Measurements from ENCODE around the gene CYTH3. TPM values are rescaled to one million over a fixed set of nuclear protein-coding genes. Genes with fewer than 3 reads are reported as not detected.

Gene CYTH3
- total RNA-seq, 1 experiment from 2014 or later: 16.7 TPM

DNA sequence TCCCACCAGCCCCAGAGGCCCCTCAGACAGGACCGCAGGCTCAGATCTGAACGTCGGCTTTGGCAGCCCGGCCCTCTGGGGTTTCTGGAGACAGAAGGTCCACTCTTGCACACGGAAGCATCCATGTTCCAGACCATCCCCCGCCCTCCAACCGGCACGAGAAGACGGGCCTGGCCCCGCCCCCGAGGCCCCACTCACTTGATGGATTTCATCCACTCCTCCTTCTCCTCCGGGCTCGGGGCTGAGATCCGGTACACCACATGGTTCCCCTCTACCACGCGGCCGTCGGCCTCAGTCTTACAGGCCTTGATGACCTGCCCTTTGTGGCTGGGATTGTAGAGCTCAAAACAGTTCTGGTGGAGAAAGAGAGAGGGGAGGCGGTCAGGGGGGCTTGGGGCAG, 107.3 kb downstream of the CYTH3 start:
- Histone ChIP-seq H3K79me2 (ENCODE audit: insufficient read depth, low read length) (no peaks in the 10 kb centered on the region), H2AFZ (ENCODE audit: low read depth, low read length, poor library complexity, severe bottlenecking) (no peak overlapping the region), H3K4me1 (ENCODE audit: control insufficient read depth in 1 of 2, insufficient read depth in 2 of 2, low read length in 2 of 2) (no peaks in the 10 kb centered on the region), H3K9me2 (ENCODE audit: insufficient read depth) (no peaks in the 10 kb centered on the region), H3K9me3 (ENCODE audit: control insufficient read depth in 1 of 2, insufficient read depth in 1 of 2, low read depth in 1 of 2, low read length in 2 of 2) (no peaks in the 10 kb centered on the region), H3K4me2 (ENCODE audit: low read length) (no peak overlapping the region), H4K20me1 (ENCODE audit: insufficient read depth) (no peaks in the 10 kb centered on the region), H3K9ac (ENCODE audit: low read length) (no peak overlapping the region), H3K36me3 (ENCODE audit: control insufficient read depth in 1 of 2, insufficient read depth in 2 of 2, low read length in 2 of 2) (peaks cover 5 to 9% of the 10 kb centered on the region in 2 experiments; a peak in 3 of 4 replicates), H3K27me3 (ENCODE audit: insufficient read depth, low read length) (no peaks in the 10 kb centered on the region), H3K4me3 (replicated peaks in 1 of 2; ENCODE audit: low read depth in 1 of 2, low read length in 2 of 2) (no peak overlapping the region), H3K27ac (ENCODE audit: low read depth, low read length) (no peak overlapping the region)
- intact Hi-C loops (cut with micrococcal nuclease): no loop called here
- CTCF ChIA-PET: interaction anchor here (1.6 kb wide), 1 partner anchor 159 kb away, joined by 4 read pairs; no protein-coding TSS in a partner anchor
- no peak for TF ChIP-seq CEBPB (IDR thresholded peaks at IDR 0.05; ENCODE audit: low read depth)
- TF ChIP-seq POLR2AphosphoS5 (IDR thresholded peaks at IDR 0.05; ENCODE audit: low read depth, low read length): no peak
- no peak for TF ChIP-seq EGR1 (IDR thresholded peaks at IDR 0.05; ENCODE audit: low read depth)
- TF ChIP-seq, protein P1, sequence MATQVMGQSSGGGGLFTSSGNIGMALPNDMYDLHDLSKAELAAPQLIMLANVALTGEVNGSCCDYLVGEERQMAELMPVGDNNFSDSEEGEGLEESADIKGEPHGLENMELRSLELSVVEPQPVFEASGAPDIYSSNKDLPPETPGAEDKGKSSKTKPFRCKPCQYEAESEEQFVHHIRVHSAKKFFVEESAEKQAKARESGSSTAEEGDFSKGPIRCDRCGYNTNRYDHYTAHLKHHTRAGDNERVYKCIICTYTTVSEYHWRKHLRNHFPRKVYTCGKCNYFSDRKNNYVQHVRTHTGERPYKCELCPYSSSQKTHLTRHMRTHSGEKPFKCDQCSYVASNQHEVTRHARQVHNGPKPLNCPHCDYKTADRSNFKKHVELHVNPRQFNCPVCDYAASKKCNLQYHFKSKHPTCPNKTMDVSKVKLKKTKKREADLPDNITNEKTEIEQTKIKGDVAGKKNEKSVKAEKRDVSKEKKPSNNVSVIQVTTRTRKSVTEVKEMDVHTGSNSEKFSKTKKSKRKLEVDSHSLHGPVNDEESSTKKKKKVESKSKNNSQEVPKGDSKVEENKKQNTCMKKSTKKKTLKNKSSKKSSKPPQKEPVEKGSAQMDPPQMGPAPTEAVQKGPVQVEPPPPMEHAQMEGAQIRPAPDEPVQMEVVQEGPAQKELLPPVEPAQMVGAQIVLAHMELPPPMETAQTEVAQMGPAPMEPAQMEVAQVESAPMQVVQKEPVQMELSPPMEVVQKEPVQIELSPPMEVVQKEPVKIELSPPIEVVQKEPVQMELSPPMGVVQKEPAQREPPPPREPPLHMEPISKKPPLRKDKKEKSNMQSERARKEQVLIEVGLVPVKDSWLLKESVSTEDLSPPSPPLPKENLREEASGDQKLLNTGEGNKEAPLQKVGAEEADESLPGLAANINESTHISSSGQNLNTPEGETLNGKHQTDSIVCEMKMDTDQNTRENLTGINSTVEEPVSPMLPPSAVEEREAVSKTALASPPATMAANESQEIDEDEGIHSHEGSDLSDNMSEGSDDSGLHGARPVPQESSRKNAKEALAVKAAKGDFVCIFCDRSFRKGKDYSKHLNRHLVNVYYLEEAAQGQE (IDR thresholded peaks at IDR 0.05; ENCODE audit: low read depth): no peak
- no peak for TF ChIP-seq SRF (IDR thresholded peaks at IDR 0.05; ENCODE audit: low read depth)
- TF ChIP-seq EZH2phosphoT487 (IDR thresholded peaks at IDR 0.05; ENCODE audit: borderline replicate concordance): no peak
- TF ChIP-seq RAD21 (IDR thresholded peaks at IDR 0.05; ENCODE audit: low read depth): no peak
- TF ChIP-seq, protein P2, sequence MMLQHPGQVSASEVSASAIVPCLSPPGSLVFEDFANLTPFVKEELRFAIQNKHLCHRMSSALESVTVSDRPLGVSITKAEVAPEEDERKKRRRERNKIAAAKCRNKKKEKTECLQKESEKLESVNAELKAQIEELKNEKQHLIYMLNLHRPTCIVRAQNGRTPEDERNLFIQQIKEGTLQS (IDR thresholded peaks at IDR 0.05): no peak
- TF ChIP-seq ZNF274 (IDR thresholded peaks at IDR 0.05; ENCODE audit: low read depth, low read length): no peak
- TF ChIP-seq, protein P3, sequence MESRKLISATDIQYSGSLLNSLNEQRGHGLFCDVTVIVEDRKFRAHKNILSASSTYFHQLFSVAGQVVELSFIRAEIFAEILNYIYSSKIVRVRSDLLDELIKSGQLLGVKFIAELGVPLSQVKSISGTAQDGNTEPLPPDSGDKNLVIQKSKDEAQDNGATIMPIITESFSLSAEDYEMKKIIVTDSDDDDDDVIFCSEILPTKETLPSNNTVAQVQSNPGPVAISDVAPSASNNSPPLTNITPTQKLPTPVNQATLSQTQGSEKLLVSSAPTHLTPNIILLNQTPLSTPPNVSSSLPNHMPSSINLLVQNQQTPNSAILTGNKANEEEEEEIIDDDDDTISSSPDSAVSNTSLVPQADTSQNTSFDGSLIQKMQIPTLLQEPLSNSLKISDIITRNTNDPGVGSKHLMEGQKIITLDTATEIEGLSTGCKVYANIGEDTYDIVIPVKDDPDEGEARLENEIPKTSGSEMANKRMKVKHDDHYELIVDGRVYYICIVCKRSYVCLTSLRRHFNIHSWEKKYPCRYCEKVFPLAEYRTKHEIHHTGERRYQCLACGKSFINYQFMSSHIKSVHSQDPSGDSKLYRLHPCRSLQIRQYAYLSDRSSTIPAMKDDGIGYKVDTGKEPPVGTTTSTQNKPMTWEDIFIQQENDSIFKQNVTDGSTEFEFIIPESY (IDR thresholded peaks at IDR 0.05; ENCODE audit: extremely low read depth, insufficient replicate concordance, low read length): no peak
- TF ChIP-seq EZH2 (IDR thresholded peaks at IDR 0.05): no peak
- TF ChIP-seq, protein P4, sequence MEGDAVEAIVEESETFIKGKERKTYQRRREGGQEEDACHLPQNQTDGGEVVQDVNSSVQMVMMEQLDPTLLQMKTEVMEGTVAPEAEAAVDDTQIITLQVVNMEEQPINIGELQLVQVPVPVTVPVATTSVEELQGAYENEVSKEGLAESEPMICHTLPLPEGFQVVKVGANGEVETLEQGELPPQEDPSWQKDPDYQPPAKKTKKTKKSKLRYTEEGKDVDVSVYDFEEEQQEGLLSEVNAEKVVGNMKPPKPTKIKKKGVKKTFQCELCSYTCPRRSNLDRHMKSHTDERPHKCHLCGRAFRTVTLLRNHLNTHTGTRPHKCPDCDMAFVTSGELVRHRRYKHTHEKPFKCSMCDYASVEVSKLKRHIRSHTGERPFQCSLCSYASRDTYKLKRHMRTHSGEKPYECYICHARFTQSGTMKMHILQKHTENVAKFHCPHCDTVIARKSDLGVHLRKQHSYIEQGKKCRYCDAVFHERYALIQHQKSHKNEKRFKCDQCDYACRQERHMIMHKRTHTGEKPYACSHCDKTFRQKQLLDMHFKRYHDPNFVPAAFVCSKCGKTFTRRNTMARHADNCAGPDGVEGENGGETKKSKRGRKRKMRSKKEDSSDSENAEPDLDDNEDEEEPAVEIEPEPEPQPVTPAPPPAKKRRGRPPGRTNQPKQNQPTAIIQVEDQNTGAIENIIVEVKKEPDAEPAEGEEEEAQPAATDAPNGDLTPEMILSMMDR (IDR thresholded peaks at IDR 0.05 in 2 of 3, conservative IDR thresholded peaks at IDR 0.05 in 1 of 3; ENCODE audit: borderline replicate concordance in 1 of 3, insufficient read depth in 1 of 3, low read depth in 2 of 3, low read length in 2 of 3): no peak
- TF ChIP-seq ZFX (IDR thresholded peaks at IDR 0.05): no peak
- no peak for TF ChIP-seq SIN3A (IDR thresholded peaks at IDR 0.05; ENCODE audit: low read depth)
- TF ChIP-seq ELF1 (IDR thresholded peaks at IDR 0.05; ENCODE audit: borderline replicate concordance, low read depth): no peak
- TF ChIP-seq JUND (IDR thresholded peaks at IDR 0.05): no peak
- TF ChIP-seq SP1 (IDR thresholded peaks at IDR 0.05; ENCODE audit: low read depth): no peak
- RAD21 ChIA-PET (ENCODE audit: low non-redundant PET in 1 of 2, low total read pairs in 2 of 2, uncharacterized antibody in 2 of 2, unreplicated experiment in 2 of 2): no interaction called here
- BruUV-seq (replicated peaks): no TSS peak
- ATAC-seq: no peak
- DNase-seq (ENCODE audit: low read depth, low spot score): no peak
- POLR2A ChIA-PET: no interaction called here
